ENCODE measurements around the gene PRSS22. TPM values are rescaled to one million over a fixed set of nuclear protein-coding genes. Genes with fewer than 3 reads are reported as not detected.

PRSS22 gene
- total and polyA plus RNA-seq, 10 of the 15 experiments (the other 5 are each of a cell fraction or from before 2014, with no cell fraction given) = not detected

DNA sequence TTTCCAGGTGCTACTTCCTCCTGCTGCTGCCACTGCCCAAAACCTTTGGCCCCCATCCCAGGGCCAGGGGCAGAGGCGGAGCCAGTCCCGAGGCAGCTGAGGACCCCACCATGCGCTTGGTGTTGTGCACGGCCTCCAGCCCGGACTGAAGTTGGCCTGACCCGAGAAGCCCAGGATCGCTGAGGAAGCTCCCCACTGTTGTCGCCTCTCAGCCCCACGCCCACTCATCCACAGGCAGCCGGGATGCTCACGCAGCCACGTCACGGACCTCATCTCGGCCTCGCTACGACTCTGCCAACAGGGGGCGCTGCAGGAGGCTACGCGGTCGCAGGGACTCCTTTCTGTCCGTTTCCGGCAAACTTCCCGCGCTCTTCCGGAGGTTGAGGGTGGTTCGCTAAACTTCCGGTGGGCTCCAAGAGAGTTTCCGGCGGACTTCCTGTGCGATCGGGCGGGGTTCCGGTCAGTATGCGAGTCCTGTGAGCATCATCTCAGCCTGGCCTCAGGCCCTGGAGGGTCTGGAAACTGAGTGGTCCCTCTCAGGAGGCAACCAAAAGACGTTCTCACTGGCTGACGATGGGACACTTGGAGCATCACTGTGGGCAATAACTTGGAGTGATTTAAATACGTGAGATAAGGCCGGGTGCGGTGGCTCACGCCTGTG, 15.5 kb downstream of the PRSS22 start:
- POLR2A ChIA-PET = no interaction called here
- peak overlapping the region; percentile 84 for H3K4me2 ChIP-seq (ENCODE audit: control insufficient read depth, insufficient read depth)
- peaks cover 0 to 2% of the 10 kb centered on the region in 2 experiments; a peak in 1 of 4 replicates for H3K27me3 ChIP-seq (replicated peaks in 1 of 2; ENCODE audit: control insufficient read depth in 2 of 2, insufficient read depth in 2 of 2, low read length in 1 of 2)
- in situ Hi-C loops (cut with MboI) (no loop called here), intact Hi-C loops (cut with micrococcal nuclease; ENCODE audit: unreplicated experiment) (no loop called here)
- ATAC-seq = no peak
- FAIRE-seq = peak; percentile 35
- CTCF ChIA-PET = no interaction called here
- H3K4me3 ChIP-seq = peak overlapping the region; percentile 45; the same call in 1 of the 2 replicates
- peaks cover 9% of the 10 kb centered on the region; the same call in 1 of the 2 replicates for H3K4me1 ChIP-seq (ENCODE audit: control insufficient read depth, insufficient read depth, low read length)
- SMC1A ChIA-PET (ENCODE audit: uncharacterized antibody, unreplicated experiment) = no interaction called here
- H4K20me1 ChIP-seq (ENCODE audit: control insufficient read depth, insufficient read depth) = no peaks in the 10 kb centered on the region
- H3K9me3 ChIP-seq (replicated peaks; ENCODE audit: control insufficient read depth, insufficient read depth, low read length) = peaks cover 3% of the 10 kb centered on the region; the same call in 1 of the 3 replicates
- H3K79me2 ChIP-seq (ENCODE audit: control insufficient read depth, insufficient read depth, low read length) = no peaks in the 10 kb centered on the region
- RAD21 ChIA-PET (ENCODE audit: unreplicated experiment) = interaction anchor here (1.9 kb wide), 1 partner anchor 26 kb away, joined by 4 read pairs; no protein-coding TSS in a partner anchor
- H3K9ac ChIP-seq (ENCODE audit: control insufficient read depth, insufficient read depth, low read length) = peak overlapping the region; percentile 44
- no peak overlapping the region for H3K27ac ChIP-seq (ENCODE audit: control insufficient read depth, insufficient read depth)
- DNase-seq (ENCODE audit: low read depth, low spot score) = no peak
- peak overlapping the region; percentile 83 for H2AFZ ChIP-seq (ENCODE audit: control insufficient read depth, low read depth, low read length)
- H3K36me3 ChIP-seq (ENCODE audit: control insufficient read depth in 2 of 2, insufficient read depth in 2 of 2, low read length in 1 of 2) = no peaks in the 10 kb centered on the region
- 36% methylated on average over 40 of the region's 40 CpGs for WGBS (ENCODE audit: insufficient coverage, insufficient replicate concordance, low lambda C conversion rate, missing lambda C conversion rate)
- no TSS peak for BruUV-seq (replicated peaks)
- TF ChIP-seq EGR1 (IDR thresholded peaks at IDR 0.05; ENCODE audit: borderline replicate concordance in 1 of 2, low read depth in 2 of 2, low read length in 2 of 2) = peak in 1 of 2 experiments; percentile 52; a peak in 1 of 3 replicates
- TF ChIP-seq GABPA (IDR thresholded peaks at IDR 0.05; ENCODE audit: low read depth) = peak; percentile 94
- no peak for TF ChIP-seq SMC3 (IDR thresholded peaks at IDR 0.05; ENCODE audit: borderline replicate concordance, low read length)
- peak; percentile 53; the same call in 1 of the 2 replicates for TF ChIP-seq CREM (IDR thresholded peaks at IDR 0.05; ENCODE audit: low read depth)
- TF ChIP-seq ZSCAN29 (IDR thresholded peaks at IDR 0.05) = no peak
- TF ChIP-seq ETV6 (conservative IDR thresholded peaks at IDR 0.05 in 1 of 2, IDR thresholded peaks at IDR 0.05 in 1 of 2; ENCODE audit: borderline replicate concordance in 1 of 2, low read depth in 1 of 2) = peak in 1 of 2 experiments; percentile 74; a peak in 2 of 4 replicates
- TF ChIP-seq YY1 (IDR thresholded peaks at IDR 0.05; ENCODE audit: low read depth, low read length) = 0 out of 2 replicates have a peak, but pooled peaks have one; percentile 31
- TF ChIP-seq, protein P1, sequence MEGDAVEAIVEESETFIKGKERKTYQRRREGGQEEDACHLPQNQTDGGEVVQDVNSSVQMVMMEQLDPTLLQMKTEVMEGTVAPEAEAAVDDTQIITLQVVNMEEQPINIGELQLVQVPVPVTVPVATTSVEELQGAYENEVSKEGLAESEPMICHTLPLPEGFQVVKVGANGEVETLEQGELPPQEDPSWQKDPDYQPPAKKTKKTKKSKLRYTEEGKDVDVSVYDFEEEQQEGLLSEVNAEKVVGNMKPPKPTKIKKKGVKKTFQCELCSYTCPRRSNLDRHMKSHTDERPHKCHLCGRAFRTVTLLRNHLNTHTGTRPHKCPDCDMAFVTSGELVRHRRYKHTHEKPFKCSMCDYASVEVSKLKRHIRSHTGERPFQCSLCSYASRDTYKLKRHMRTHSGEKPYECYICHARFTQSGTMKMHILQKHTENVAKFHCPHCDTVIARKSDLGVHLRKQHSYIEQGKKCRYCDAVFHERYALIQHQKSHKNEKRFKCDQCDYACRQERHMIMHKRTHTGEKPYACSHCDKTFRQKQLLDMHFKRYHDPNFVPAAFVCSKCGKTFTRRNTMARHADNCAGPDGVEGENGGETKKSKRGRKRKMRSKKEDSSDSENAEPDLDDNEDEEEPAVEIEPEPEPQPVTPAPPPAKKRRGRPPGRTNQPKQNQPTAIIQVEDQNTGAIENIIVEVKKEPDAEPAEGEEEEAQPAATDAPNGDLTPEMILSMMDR (IDR thresholded peaks at IDR 0.05 in 2 of 3, conservative IDR thresholded peaks at IDR 0.05 in 1 of 3; ENCODE audit: control insufficient read depth in 2 of 3, extremely low read depth in 1 of 3, insufficient read depth in 1 of 3, low read depth in 3 of 3, low read length in 3 of 3) = peak in 2 of 3 experiments; percentile 26 to 76; a peak in 4 of 6 replicates
- TF ChIP-seq, protein P2, sequence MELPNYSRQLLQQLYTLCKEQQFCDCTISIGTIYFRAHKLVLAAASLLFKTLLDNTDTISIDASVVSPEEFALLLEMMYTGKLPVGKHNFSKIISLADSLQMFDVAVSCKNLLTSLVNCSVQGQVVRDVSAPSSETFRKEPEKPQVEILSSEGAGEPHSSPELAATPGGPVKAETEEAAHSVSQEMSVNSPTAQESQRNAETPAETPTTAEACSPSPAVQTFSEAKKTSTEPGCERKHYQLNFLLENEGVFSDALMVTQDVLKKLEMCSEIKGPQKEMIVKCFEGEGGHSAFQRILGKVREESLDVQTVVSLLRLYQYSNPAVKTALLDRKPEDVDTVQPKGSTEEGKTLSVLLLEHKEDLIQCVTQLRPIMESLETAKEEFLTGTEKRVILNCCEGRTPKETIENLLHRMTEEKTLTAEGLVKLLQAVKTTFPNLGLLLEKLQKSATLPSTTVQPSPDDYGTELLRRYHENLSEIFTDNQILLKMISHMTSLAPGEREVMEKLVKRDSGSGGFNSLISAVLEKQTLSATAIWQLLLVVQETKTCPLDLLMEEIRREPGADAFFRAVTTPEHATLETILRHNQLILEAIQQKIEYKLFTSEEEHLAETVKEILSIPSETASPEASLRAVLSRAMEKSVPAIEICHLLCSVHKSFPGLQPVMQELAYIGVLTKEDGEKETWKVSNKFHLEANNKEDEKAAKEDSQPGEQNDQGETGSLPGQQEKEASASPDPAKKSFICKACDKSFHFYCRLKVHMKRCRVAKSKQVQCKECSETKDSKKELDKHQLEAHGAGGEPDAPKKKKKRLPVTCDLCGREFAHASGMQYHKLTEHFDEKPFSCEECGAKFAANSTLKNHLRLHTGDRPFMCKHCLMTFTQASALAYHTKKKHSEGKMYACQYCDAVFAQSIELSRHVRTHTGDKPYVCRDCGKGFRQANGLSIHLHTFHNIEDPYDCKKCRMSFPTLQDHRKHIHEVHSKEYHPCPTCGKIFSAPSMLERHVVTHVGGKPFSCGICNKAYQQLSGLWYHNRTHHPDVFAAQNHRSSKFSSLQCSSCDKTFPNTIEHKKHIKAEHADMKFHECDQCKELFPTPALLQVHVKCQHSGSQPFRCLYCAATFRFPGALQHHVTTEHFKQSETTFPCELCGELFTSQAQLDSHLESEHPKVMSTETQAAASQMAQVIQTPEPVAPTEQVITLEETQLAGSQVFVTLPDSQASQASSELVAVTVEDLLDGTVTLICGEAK (IDR thresholded peaks at IDR 0.05; ENCODE audit: borderline replicate concordance) = peak; percentile 81; the same call in 1 of the 2 replicates
- TF ChIP-seq, protein P3, sequence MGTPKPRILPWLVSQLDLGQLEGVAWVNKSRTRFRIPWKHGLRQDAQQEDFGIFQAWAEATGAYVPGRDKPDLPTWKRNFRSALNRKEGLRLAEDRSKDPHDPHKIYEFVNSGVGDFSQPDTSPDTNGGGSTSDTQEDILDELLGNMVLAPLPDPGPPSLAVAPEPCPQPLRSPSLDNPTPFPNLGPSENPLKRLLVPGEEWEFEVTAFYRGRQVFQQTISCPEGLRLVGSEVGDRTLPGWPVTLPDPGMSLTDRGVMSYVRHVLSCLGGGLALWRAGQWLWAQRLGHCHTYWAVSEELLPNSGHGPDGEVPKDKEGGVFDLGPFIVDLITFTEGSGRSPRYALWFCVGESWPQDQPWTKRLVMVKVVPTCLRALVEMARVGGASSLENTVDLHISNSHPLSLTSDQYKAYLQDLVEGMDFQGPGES (IDR thresholded peaks at IDR 0.05) = no peak
- peak; percentile 54 for TF ChIP-seq RUNX3 (IDR thresholded peaks at IDR 0.05; ENCODE audit: low read length)
- TF ChIP-seq PAX5 (IDR thresholded peaks at IDR 0.05; ENCODE audit: borderline replicate concordance, low read depth, low read length) = no peak
- TF ChIP-seq POLR2A (IDR thresholded peaks at IDR 0.05; ENCODE audit: low read depth, low read length) = peak; percentile 51; the same call in 1 of the 2 replicates
- peak; percentile 76 for TF ChIP-seq CREB1 (IDR thresholded peaks at IDR 0.05; ENCODE audit: low read depth)
- TF ChIP-seq, protein P4, sequence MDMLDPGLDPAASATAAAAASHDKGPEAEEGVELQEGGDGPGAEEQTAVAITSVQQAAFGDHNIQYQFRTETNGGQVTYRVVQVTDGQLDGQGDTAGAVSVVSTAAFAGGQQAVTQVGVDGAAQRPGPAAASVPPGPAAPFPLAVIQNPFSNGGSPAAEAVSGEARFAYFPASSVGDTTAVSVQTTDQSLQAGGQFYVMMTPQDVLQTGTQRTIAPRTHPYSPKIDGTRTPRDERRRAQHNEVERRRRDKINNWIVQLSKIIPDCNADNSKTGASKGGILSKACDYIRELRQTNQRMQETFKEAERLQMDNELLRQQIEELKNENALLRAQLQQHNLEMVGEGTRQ (IDR thresholded peaks at IDR 0.05; ENCODE audit: borderline replicate concordance, low read depth, low read length) = no peak
- TF ChIP-seq MTA3 (IDR thresholded peaks at IDR 0.05; ENCODE audit: borderline replicate concordance, low read length) = no peak

Data from GM12878 (cell line).